Keratinocyte (primary cell): Measurements from ENCODE around the gene RGS6.

Source experiments
- CTCF ChIP-seq, 3 experiments: IDR thresholded peaks in 1 of 3; conservative IDR thresholded peaks in 1 of 3; optimal IDR thresholded peaks in 1 of 3; 2 replicates in 2 of 3; 3 replicates in 1 of 3; pipeline versions ENCODE3 to v1.5.1; 2011; ENCODE audit warnings: low read length in 3 of 3, mild to moderate bottlenecking in 3 of 3, moderate library complexity in 2 of 3, control low read depth in 1 of 3, inconsistent platforms in 1 of 3; ENCODE audit not compliant: insufficient read depth in 2 of 3; ENCODE audit errors: extremely low read depth in 1 of 3
- EZH2 ChIP-seq: IDR thresholded peaks from one replicate; pipeline ENCODE4 v1.6.1; 2012; ENCODE audit warnings: inconsistent platforms, mild to moderate bottlenecking, low read length, moderate library complexity

GRCh38 chr14:72597252-72598233 is 665.3 kb downstream of the RGS6 start:
- TF ChIP-seq CTCF (optimal IDR thresholded peaks at IDR 0.05 in 1 of 3, IDR thresholded peaks at IDR 0.05 in 1 of 3, conservative IDR thresholded peaks at IDR 0.05 in 1 of 3; ENCODE audit: extremely low read depth in 1 of 3, insufficient read depth in 2 of 3, low read length in 3 of 3) (no peak), EZH2 (no peak)
